ENCODE data around the gene IDI1.
A peak's percentile ranks its signal among the peaks of the same experiment; 100 is the strongest.
"Not testable (repeated sequence)": the region's sequence is repeated elsewhere in the genome, so short reads cannot be mapped to it uniquely, and the experiment has no call there.

The IDI1 gene

GRCh38 chr10:1029838-1030237, 19.1 kb downstream of the IDI1 start:
- FAIRE-seq = no peak
- DNase-seq (ENCODE audit: insufficient read length) = no peak
- TF ChIP-seq TAF1 (IDR thresholded peaks at IDR 0.05; ENCODE audit: borderline replicate concordance, low read depth, low read length) (no peak), POLR2A (IDR thresholded peaks at IDR 0.05; ENCODE audit: low read depth, low read length) (no peak), POLR2AphosphoS5 (IDR thresholded peaks at IDR 0.05; ENCODE audit: low read depth, low read length) (no peak)

GRCh38 chr10:1026578-1026977, 22.3 kb downstream of the IDI1 start:
- FAIRE-seq (no peak), DNase-seq (ENCODE audit: insufficient read length) (no peak)
- TF ChIP-seq POLR2A (IDR thresholded peaks at IDR 0.05; ENCODE audit: low read depth, low read length) (no peak), POLR2AphosphoS5 (IDR thresholded peaks at IDR 0.05; ENCODE audit: low read depth, low read length) (no peak), TAF1 (IDR thresholded peaks at IDR 0.05; ENCODE audit: borderline replicate concordance, low read depth, low read length) (no peak)

GRCh38 chr10:1025683-1026082, 23.2 kb downstream of the IDI1 start, which contains the start of gene IDI2:
TSS of gene IDI2 (minus strand) at chr10:1025859. CDS start at chr10:1024723, 1,136 bp downstream.
- DNase-seq (ENCODE audit: insufficient read length) (no peak), FAIRE-seq (no peak)
- TF ChIP-seq POLR2AphosphoS5 (IDR thresholded peaks at IDR 0.05; ENCODE audit: low read depth, low read length) (no peak), TAF1 (IDR thresholded peaks at IDR 0.05; ENCODE audit: borderline replicate concordance, low read depth, low read length) (no peak), POLR2A (IDR thresholded peaks at IDR 0.05; ENCODE audit: low read depth, low read length) (no peak)

GRCh38 chr10:1024103-1024502, 24.8 kb downstream of the IDI1 start:
- TF ChIP-seq POLR2A (IDR thresholded peaks at IDR 0.05; ENCODE audit: low read depth, low read length) (no peak), TAF1 (IDR thresholded peaks at IDR 0.05; ENCODE audit: borderline replicate concordance, low read depth, low read length) (no peak), POLR2AphosphoS5 (IDR thresholded peaks at IDR 0.05; ENCODE audit: low read depth, low read length) (no peak)
- FAIRE-seq (no peak), DNase-seq (ENCODE audit: insufficient read length) (no peak)

GRCh38 chr10:1022413-1022812, 26.5 kb downstream of the IDI1 start:
- DNase-seq (ENCODE audit: insufficient read length) (no peak), FAIRE-seq (no peak)
- no peak for TF ChIP-seq TAF1 (IDR thresholded peaks at IDR 0.05; ENCODE audit: borderline replicate concordance, low read depth, low read length)
- no peak for TF ChIP-seq POLR2AphosphoS5 (IDR thresholded peaks at IDR 0.05; ENCODE audit: low read depth, low read length)
- no peak for TF ChIP-seq POLR2A (IDR thresholded peaks at IDR 0.05; ENCODE audit: low read depth, low read length)

- DNase-seq (ENCODE audit: insufficient read length) (no peak), FAIRE-seq (no peak)
- TF ChIP-seq TAF1 (IDR thresholded peaks at IDR 0.05; ENCODE audit: borderline replicate concordance, low read depth, low read length) (no peak), POLR2A (IDR thresholded peaks at IDR 0.05; ENCODE audit: low read depth, low read length) (no peak), POLR2AphosphoS5 (IDR thresholded peaks at IDR 0.05; ENCODE audit: low read depth, low read length) (no peak)
Measured at GRCh38 chr10:1020958-1021357, 28.0 kb downstream of the IDI1 start.

- TF ChIP-seq POLR2AphosphoS5 (IDR thresholded peaks at IDR 0.05; ENCODE audit: low read depth, low read length) (0 out of 2 replicates have a peak, but pooled peaks have one; percentile 18), TAF1 (IDR thresholded peaks at IDR 0.05; ENCODE audit: borderline replicate concordance, low read depth, low read length) (no peak), POLR2A (IDR thresholded peaks at IDR 0.05; ENCODE audit: low read depth, low read length) (no peak)
- DNase-seq (ENCODE audit: insufficient read length) = no peak
- FAIRE-seq = no peak
Measured at GRCh38 chr10:1020460-1020859, 28.5 kb downstream of the IDI1 start.

- TF ChIP-seq POLR2AphosphoS5 (IDR thresholded peaks at IDR 0.05; ENCODE audit: low read depth, low read length) (peak; percentile 80), POLR2A (IDR thresholded peaks at IDR 0.05; ENCODE audit: low read depth, low read length) (peak; percentile 53), TAF1 (IDR thresholded peaks at IDR 0.05; ENCODE audit: borderline replicate concordance, low read depth, low read length) (no peak)
- no peak for DNase-seq (ENCODE audit: insufficient read length)
- no peak for FAIRE-seq
Measured at GRCh38 chr10:1019362-1019761, 29.6 kb downstream of the IDI1 start.

- TF ChIP-seq POLR2A (IDR thresholded peaks at IDR 0.05; ENCODE audit: low read depth, low read length) = no peak
- TF ChIP-seq POLR2AphosphoS5 (IDR thresholded peaks at IDR 0.05; ENCODE audit: low read depth, low read length) = no peak
- no peak for TF ChIP-seq TAF1 (IDR thresholded peaks at IDR 0.05; ENCODE audit: borderline replicate concordance, low read depth, low read length)
- no peak for FAIRE-seq
- DNase-seq (ENCODE audit: insufficient read length) = no peak
Measured at GRCh38 chr10:1015688-1016087, 33.2 kb downstream of the IDI1 start.

- no peak for FAIRE-seq
- TF ChIP-seq POLR2A (IDR thresholded peaks at IDR 0.05; ENCODE audit: low read depth, low read length) (no peak; the same call in 1 of the 2 replicates), TAF1 (IDR thresholded peaks at IDR 0.05; ENCODE audit: borderline replicate concordance, low read depth, low read length) (no peak), POLR2AphosphoS5 (IDR thresholded peaks at IDR 0.05; ENCODE audit: low read depth, low read length) (no peak)
- no peak for DNase-seq (ENCODE audit: insufficient read length)
Measured at GRCh38 chr10:1011696-1012095, 37.2 kb downstream of the IDI1 start.

- no peak for FAIRE-seq
Measured at GRCh38 chr10:1010703-1011102, 38.2 kb downstream of the IDI1 start.

GRCh38 chr10:1009947-1010346, 39.0 kb downstream of the IDI1 start:
- FAIRE-seq; DNase-seq (ENCODE audit: insufficient read length): not testable (repeated sequence)

More at GRCh38 chr10:1010703-1011102, 38.2 kb downstream of the IDI1 start:
- TF ChIP-seq POLR2AphosphoS5 (IDR thresholded peaks at IDR 0.05; ENCODE audit: low read depth, low read length) (no peak), TAF1 (IDR thresholded peaks at IDR 0.05; ENCODE audit: borderline replicate concordance, low read depth, low read length) (no peak), POLR2A (IDR thresholded peaks at IDR 0.05; ENCODE audit: low read depth, low read length) (no peak)
- DNase-seq (ENCODE audit: insufficient read length) = no peak

GRCh38 chr10:1009071-1009494, 39.8 kb downstream of the IDI1 start:
- FAIRE-seq (no peak), DNase-seq (ENCODE audit: insufficient read length) (no peak)
- no peak for TF ChIP-seq POLR2A (IDR thresholded peaks at IDR 0.05; ENCODE audit: low read depth, low read length)
- no peak for TF ChIP-seq TAF1 (IDR thresholded peaks at IDR 0.05; ENCODE audit: borderline replicate concordance, low read depth, low read length)
- TF ChIP-seq POLR2AphosphoS5 (IDR thresholded peaks at IDR 0.05; ENCODE audit: low read depth, low read length) = no peak
